OCI-LY7 (cell line): ENCODE data around the gene THUMPD3. TPM values are rescaled to one million over a fixed set of nuclear protein-coding genes. Genes with fewer than 3 reads are reported as not detected.

Source experiments
- BruUV-seq: library from RNA; stranded (reverse); fragments of 400-500 nt; replicated peaks from 2 replicates; lab custom pipeline; 2021; lab: Mats Ljungman, UMichigan
- CTCF ChIA-PET: fragments of 300-600 bp; sonication (Branson Sonifier 250); formaldehyde crosslinking; loops from one replicate; lab custom pipeline; 2022; ENCODE audit warnings: antibody characterized with exemption; ENCODE audit not compliant: unreplicated experiment; lab: Charles Lee
- POLR2A ChIA-PET: fragments of 300-600 bp; sonication (Branson Sonifier 250); formaldehyde crosslinking; loops from one replicate; lab custom pipeline; 2022; ENCODE audit warnings: antibody characterized with exemption; lab: Charles Lee
- DNase-seq: peaks from one replicate; pipeline ENCODE4 v3.0.0-alpha.2; 2015; ENCODE audit warnings: low spot score
- H2AFZ ChIP-seq: fragments of 200-600 bp; sonication (generic), shearing (Covaris generic); 2 replicates; pipeline ENCODE4 v1.6.1; 2014; ENCODE audit warnings: mild to moderate bottlenecking, antibody characterized with exemption, low read length, moderate library complexity
- H3K27ac ChIP-seq: fragments of 200-600 bp; sonication (generic); 2 replicates; pipeline ENCODE4 v1.5.1; 2014; ENCODE audit warnings: mixed run types, low read depth, mild to moderate bottlenecking, moderate library complexity, low read length, inconsistent platforms; ENCODE audit not compliant: poor library complexity, severe bottlenecking
- H3K36me3 ChIP-seq: fragments of 200-600 bp; sonication (generic); 2 replicates; pipeline ENCODE4 v1.6.1; 2014; ENCODE audit warnings: mild to moderate bottlenecking, antibody characterized with exemption, low read length, moderate library complexity, mixed read lengths; ENCODE audit not compliant: insufficient read depth
- H3K4me1 ChIP-seq: fragments of 200-600 bp; sonication (generic); 2 replicates; pipeline ENCODE4 v1.5.1; 2014; ENCODE audit warnings: mild to moderate bottlenecking, low read length; ENCODE audit not compliant: insufficient read depth, poor library complexity, severe bottlenecking
- H3K4me2 ChIP-seq: fragments of 200-600 bp; sonication (generic); 2 replicates; pipeline ENCODE4 v1.6.1; 2014; ENCODE audit warnings: mild to moderate bottlenecking, low read length
- H3K4me3 ChIP-seq: fragments of 200-600 bp; sonication (generic); 2 replicates; pipeline ENCODE4 v1.5.1; 2014; ENCODE audit warnings: mild to moderate bottlenecking, low read depth, low read length; ENCODE audit not compliant: poor library complexity, severe bottlenecking
- H3K79me2 ChIP-seq: fragments of 200-600 bp; sonication (generic); 2 replicates; pipeline ENCODE4 v1.6.1; 2016; ENCODE audit warnings: low read depth, mild to moderate bottlenecking, low read length, moderate library complexity, mixed read lengths; ENCODE audit not compliant: insufficient read depth
- H3K9me2 ChIP-seq: fragments of 200-600 bp; sonication (generic); 2 replicates; pipeline ENCODE4 v1.6.1; 2016; ENCODE audit warnings: mild to moderate bottlenecking, low read length, mixed read lengths; ENCODE audit not compliant: insufficient read depth
- H3K9me3 ChIP-seq: fragments of 200-600 bp; sonication (generic); 2 replicates; pipeline ENCODE4 v1.6.1; 2014; ENCODE audit warnings: mild to moderate bottlenecking, mixed run types, low read length, mixed read lengths
- H4K20me1 ChIP-seq: fragments of 200-600 bp; sonication (generic); 2 replicates; pipeline ENCODE4 v1.6.1; 2014; ENCODE audit warnings: mild to moderate bottlenecking, antibody characterized with exemption, low read length, moderate library complexity, mixed read lengths; ENCODE audit not compliant: insufficient read depth
- EZH2phosphoT487 ChIP-seq: fragments of 200-600 bp; sonication (generic); IDR thresholded peaks from 2 replicates; pipeline ENCODE4 v1.6.1; 2018; ENCODE audit warnings: low read depth, borderline replicate concordance, mild to moderate bottlenecking, mixed run types, antibody characterized with exemption, low read length, moderate library complexity, mixed read lengths
- intact Hi-C: fragments of 100-400 bp; cut with micrococcal nuclease; formaldehyde crosslinking; loops from one replicate; pipeline ENCODE4 v1.10.0; 2022; ENCODE audit not compliant: unreplicated experiment
- total RNA-seq, 2 experiments: library from RNA; depleted of rRNA in 1 of 2; stranded (reverse); fragments of >200 nt in 1 of 2; shearing (Covaris generic) in 1 of 2; gene quantifications; 2 replicates each; pipeline ENCODE4 v1.2.3, GENCODE V29; 2014 to 2022
- TF ChIP-seq, protein P1 (sequence below): fragments of 200-600 bp; sonication (generic); conservative IDR thresholded peaks from 2 replicates; pipeline ENCODE4 v1.5.1; 2014; ENCODE audit warnings: mild to moderate bottlenecking, antibody characterized with exemption, low read length, moderate library complexity, mixed read lengths

The THUMPD3 gene
- total RNA-seq, 2 experiments from 2014 or later: 12.4 to 58.8 TPM

DNA sequence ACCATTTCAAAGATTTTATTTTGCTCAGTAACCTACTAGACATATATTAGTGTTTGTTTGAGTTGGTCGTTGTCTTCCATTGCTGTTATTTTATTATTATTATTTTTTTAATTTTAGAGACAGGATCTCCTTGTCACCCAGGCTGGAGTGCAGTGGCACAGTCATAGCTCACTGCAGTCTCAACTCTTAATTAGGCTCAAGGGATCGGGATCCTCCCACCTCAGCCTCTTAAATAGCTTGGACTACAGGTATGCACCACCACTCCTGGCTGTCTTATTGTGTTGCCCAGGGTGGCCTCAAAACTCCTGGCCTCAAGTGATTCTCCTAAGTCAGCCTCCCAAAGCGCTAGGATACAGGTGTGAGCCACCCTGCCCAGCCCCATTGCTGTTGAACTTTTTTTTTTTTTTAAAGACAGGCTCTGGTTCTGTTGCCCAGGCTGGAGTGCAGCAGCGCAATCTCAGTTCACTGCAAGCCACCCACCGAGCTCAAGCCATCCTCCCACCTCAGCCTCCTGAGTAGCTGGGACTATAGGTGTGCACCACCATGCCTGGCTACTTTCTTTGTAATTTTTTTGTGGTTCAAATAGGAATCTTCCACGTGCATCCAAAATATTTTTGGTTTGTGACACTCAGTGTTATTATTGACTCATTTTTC lies 52.8 kb downstream of the THUMPD3 start:
- peaks cover 21% of the 10 kb centered on the region; the same call in 1 of the 2 replicates for H4K20me1 ChIP-seq
- H3K4me3 ChIP-seq: no peak overlapping the region
- no TSS peak for BruUV-seq
- no peaks in the 10 kb centered on the region for H3K9me3 ChIP-seq
- peaks cover 100% of the 10 kb centered on the region for H3K79me2 ChIP-seq
- no peaks in the 10 kb centered on the region for H3K9me2 ChIP-seq
- ChIA-PET POLR2A (interaction anchor here (0.6 to 3.6 kb wide), 8 partner anchors 9 to 572 kb away, joined by 3 to 11 read pairs (median 4); partner anchors contain the start of gene THUMPD3), CTCF (no interaction called here)
- TF ChIP-seq EZH2phosphoT487: no peak
- TF ChIP-seq, protein P1, sequence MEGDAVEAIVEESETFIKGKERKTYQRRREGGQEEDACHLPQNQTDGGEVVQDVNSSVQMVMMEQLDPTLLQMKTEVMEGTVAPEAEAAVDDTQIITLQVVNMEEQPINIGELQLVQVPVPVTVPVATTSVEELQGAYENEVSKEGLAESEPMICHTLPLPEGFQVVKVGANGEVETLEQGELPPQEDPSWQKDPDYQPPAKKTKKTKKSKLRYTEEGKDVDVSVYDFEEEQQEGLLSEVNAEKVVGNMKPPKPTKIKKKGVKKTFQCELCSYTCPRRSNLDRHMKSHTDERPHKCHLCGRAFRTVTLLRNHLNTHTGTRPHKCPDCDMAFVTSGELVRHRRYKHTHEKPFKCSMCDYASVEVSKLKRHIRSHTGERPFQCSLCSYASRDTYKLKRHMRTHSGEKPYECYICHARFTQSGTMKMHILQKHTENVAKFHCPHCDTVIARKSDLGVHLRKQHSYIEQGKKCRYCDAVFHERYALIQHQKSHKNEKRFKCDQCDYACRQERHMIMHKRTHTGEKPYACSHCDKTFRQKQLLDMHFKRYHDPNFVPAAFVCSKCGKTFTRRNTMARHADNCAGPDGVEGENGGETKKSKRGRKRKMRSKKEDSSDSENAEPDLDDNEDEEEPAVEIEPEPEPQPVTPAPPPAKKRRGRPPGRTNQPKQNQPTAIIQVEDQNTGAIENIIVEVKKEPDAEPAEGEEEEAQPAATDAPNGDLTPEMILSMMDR: no peak
- intact Hi-C loops: no loop called here
- no peak overlapping the region for H2AFZ ChIP-seq
- H3K4me1 ChIP-seq: peaks cover under 1% of the 10 kb centered on the region
- peaks cover 65% of the 10 kb centered on the region for H3K36me3 ChIP-seq
- H3K27ac ChIP-seq: no peak overlapping the region
- no peak overlapping the region for H3K4me2 ChIP-seq
- DNase-seq: no peak

DNA sequence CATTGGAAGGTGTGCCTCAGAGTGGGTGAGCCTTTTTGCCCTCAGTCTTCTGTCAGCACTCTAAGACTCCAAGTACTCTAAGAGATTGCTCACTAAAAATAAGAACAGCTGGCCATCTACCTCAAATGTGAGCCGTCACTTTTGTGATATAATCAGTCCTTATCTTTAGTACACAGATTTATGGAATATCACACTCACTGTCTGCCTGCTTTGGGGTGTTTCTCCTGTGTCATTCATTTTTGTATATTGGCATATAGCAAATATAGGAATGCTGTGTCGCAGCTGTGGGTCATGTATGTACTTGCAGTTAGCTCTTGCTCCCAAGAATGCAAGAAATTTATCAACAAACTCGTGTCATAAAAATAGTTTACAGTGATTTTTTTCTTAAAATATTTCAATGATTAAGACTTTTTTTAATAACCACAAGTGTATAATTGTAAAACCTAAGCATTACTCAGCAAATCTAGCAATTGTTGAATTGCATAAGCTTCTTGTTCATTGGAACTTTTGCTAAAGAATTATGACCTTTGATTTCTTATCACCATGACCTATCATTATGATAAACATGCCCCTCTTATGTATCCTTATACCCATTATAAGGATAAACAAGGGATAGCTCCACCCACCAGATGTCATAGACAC lies 53.4 kb downstream of the THUMPD3 start:
- DNase-seq: no peak
- no peak for TF ChIP-seq EZH2phosphoT487
- TF ChIP-seq, protein P1: no peak
- H4K20me1 ChIP-seq: peaks cover 28% of the 10 kb centered on the region; the same call in 1 of the 2 replicates
- no peaks in the 10 kb centered on the region for H3K4me1 ChIP-seq
- peaks cover 71% of the 10 kb centered on the region for H3K36me3 ChIP-seq
- intact Hi-C loops: no loop called here
- POLR2A ChIA-PET: interaction anchor here (0.6 to 3.6 kb wide), 10 partner anchors 9 to 571 kb away, joined by 3 to 11 read pairs (median 4); partner anchors contain the start of gene THUMPD3
- no peaks in the 10 kb centered on the region for H3K9me3 ChIP-seq
- CTCF ChIA-PET: no interaction called here
- H3K9me2 ChIP-seq: no peaks in the 10 kb centered on the region
- H3K4me3 ChIP-seq: no peak overlapping the region
- H3K79me2 ChIP-seq: peaks cover 100% of the 10 kb centered on the region
- H3K27ac ChIP-seq: no peak overlapping the region
- H3K4me2 ChIP-seq: no peak overlapping the region
- H2AFZ ChIP-seq: no peak overlapping the region
- BruUV-seq: no TSS peak
